DMS153 (cell line): ENCODE results near the gene CTCF.
A peak's percentile ranks its signal among the peaks of the same experiment; 100 is the strongest.

Experiments
- DNase-seq: peaks from one replicate; lab custom pipeline; 2025; lab: John Stamatoyannopoulos, UW

CTCF gene

DNA sequence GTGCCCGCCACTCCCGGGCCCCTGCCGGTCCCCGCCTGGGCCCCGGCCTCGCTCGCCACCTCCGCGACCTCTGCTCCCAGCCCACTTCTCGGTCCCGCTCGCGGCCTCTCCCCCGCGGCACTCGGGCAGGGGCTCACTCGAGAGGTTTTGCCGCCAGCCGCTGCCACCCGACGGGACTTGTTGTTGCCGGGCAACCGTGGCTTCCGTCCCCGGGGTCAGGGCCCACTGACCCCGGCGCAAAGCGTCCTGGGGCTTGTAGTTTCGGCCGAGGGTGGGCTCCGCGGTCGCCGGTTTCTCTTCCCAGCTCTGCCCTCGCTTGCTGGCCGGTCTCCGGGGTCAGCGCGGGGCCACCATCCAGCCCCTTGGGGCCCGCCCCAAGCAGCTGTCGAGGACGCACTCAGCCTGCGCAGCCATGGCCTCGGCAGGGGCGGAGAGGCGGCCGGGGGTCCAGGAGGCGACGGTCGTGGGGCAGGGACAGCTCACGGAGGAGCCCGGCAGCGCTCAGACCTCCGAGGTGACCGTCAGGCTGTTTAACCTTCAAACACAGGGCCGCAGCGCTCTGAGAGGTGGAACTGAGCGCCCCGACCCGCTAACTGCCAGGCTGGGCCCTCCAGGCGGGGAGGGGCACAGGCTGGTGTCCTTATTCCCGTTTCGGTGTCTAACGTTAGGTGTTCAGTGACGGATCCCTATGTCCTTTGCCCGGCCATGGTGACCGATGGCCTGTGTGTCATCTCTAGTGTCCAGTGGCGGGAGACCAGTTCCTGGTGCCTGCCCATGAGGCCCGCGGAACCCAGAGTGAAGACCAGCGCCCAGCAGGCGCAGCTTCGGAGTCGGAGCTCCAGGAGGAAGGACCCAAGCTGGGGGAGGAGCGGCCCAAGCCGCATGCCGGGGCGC lies 104.5 kb downstream of the CTCF start, which contains the start of the genes C16orf86 and ENKD1:
Gene C16orf86 (plus strand): TSS at position 256 of the 894 bp plus-strand sequence. CDS start 157 bp downstream, at position 413.
Gene ENKD1 (minus strand): TSS at position 192 of the 894 bp plus-strand sequence. CDS start 308 bp downstream, outside the sequence.
- peak; percentile 65 for DNase-seq

DNA sequence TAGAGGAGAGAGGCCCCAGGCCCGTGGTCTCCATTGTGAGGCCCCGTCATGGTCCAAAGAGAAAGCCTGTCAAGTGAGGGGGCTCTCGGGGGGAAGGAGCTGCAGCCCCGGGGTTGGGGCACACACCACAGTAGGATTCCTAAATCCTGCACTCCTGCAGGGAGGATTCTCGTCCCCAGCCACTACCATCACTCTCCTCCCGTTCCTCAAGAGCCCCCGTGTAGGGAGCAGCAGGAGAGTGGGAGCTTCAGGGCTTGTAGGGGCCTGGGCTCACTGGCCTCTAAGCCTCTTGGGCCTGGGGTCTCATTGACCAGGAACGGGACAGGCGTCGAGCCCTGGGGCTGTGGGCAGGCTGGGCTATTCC lies 105.1 kb downstream of the CTCF start:
- no peak for DNase-seq

DNA sequence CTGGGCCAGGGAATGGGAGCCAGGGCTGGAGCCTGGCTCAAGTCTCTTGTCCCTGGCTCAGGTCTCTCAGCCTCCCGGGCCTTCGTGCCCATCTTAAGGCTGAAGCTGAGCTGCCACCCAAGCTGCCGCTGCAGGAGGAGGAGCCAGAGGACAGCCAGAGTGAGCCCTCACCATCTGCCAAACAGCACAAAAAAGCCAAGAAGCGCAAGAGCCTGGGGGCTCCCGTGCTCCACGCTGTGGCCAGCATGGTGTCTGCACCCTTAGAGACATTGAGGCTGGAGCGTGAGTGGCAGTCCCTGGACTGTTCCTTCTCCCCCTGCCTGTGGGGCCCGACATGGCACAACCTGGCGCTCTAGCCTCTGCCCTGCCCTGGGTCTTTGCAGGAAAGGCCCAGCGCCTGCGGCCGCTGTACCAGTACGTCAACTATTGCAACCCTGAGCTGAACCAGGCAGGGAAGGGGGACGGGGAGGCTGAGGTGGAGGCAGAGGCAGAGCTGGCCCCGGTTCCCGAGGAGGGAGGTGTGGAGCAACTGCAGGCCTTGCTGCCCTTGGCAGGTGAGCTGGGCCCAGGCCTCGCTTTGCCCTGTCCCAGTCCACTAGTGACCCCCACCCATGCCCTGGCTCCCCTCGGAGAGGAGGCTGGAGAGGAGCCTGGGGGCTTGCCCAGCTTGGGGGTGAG lies 105.6 kb downstream of the CTCF start:
- peak; percentile 90 for DNase-seq

DNA sequence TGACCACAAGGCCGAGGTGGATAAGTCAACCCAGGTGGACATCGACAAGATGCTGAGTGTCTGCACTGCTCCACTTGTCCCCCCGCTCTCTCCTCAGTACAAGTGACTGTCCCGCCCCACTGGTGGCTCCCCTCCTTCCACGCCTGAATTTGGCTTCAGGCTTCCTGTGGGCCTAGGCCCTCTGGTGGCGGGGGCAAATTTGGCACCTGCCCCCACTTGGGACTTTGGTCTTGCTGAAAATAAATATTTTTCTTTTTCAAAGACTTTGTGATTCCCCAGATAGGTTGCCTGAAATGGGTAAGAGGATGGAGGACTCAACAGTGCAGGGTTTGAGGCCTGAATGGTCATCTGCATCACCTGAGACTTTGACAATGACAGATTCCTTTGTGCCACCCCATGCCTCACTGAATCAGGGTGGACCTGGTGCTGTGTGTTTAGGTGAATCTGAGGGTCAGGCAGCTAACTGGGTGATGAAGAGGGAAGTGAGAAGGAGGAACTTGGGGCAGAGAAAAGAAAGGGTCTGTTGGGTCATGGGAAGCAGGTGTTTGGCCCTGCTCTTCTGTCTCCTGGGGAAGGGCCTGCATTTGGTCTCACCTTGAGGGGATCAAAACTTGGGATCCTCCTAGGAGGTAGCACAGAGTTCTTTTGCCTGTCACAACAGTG lies 106.3 kb downstream of the CTCF start:
- DNase-seq: no peak

DNA sequence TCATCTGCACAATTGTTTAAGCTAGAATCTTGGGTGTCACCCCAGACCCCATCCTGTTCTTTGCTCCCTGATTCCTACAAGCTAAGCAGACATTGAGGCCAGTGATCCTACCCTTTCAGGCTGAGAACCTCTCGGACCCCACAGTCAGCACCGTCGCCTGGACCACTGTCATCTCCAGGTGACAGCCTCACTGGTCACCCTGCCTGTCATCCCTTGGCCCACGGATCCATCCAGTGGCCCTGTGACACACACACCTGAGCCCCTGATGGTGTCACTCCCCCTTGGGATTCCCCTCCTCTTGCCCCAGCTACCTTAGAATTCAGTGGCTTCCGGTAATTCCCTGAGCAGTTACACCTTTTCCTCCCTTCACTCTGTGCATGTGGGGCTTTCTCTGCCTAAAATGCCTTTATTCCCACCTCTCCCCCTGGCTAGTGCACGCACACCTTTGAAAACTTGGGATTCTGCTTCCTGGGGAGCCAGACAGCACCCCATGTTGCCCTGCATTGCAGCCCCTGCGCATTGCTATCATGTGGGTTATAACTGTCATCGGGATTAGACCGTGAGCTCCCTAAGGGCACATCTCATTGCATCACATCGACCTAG lies 107.3 kb downstream of the CTCF start:
- DNase-seq: no peak

DNA sequence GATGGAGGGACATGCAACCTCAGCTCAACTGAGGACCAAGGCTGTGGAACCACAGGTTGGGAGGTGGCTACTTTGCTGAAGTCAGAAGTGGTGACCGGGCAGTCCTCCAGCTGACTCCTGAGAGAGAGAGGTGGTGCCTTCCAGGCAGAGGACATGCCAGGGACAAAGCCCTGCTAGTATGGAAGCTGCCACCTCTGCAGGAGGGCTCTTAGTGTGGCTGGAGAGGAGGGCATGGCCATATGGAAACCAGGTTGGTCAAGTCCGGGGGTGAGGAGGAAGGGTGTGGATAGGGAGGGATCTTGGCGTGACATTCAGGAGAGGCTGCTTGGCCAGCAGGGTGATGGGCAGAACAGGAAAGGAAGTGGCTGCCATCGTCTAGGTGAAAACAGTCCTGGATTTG lies 110.0 kb downstream of the CTCF start:
- no peak for DNase-seq

DNA sequence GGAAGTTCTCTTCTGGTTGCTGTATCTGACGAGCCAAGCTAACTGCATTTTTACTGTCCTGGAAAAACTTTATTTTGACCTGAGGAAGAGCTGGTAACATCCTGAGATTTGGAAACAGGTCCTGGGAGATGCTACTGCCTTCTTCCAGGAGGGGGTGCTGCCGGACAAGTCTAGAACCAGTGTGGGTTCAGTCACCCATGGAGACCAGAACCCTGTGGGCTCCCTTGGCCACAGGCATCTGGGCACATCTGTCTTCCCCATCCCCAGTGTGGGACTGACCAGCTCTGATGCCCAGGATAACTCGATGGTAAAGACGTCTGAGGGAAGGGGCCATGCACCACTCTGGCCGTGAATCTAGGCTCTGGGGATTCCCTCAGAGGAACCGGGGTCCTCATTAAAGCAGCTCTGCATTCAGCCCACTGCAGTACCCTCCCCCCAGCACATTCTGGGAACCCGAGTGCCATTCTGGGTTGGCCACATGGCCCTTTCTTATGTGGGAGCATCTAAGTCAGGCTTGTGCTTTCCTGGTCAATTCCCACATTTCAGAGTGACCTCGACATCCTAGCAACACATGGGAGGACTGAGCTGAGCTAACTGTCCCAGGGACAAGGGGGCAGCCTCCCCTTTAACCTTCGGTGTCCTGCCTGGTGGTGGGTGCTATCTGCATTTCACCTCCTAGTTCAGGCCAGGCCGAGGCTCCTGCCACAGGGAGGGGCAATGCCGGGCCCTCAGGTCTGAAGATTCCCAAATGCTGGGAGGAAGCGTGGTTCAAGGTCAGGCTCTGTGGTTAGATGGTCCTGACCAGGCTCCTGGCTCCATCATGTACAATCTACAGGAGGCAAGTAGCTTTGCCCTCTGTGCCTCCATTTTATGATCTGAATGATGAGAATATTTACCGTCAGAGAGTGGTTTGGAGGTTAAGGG lies 110.7 kb downstream of the CTCF start:
- peak; percentile 28 for DNase-seq

DNA sequence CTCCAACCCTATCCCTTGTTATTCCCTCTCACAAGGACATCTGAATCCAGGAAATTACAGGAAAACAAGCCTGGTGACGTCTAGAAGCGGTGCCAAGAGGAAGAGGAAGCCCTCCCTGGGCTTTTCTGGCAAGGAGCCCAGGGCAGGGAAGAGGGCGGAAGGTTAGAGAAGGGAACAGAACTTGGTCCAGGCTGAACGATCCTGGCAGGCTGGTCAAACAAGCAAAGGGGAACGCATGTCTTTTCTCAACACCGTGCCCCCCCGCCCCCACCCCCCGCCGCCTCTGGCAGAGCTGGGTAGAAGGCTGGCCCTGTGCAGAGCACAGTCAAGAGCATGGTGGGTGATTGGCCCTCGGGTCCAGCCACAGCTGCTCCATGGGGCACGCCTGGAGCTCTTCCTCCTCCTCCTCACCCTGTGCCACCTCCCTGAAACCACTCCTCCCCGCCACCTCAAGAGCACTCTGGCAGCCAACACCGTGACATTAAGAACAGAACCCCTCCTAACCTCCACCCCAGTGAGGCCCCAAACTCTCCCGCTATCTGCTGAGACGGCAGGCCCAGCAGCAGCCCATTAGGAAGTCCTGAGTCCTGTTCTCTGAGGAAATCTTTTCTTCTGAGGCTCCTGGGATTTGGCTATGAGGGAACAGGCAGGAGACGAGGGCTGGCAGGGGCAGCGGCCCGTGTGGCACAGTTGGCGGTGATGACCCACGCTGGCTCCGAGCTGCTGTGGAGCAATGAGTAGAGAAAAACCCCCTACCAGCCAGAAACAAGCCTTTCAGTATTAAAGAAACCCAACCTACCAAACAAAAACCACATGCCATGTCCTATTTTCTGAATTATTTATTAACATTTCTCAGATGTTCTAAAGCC lies 111.6 kb downstream of the CTCF start:
- peak; percentile 73 for DNase-seq

DNA sequence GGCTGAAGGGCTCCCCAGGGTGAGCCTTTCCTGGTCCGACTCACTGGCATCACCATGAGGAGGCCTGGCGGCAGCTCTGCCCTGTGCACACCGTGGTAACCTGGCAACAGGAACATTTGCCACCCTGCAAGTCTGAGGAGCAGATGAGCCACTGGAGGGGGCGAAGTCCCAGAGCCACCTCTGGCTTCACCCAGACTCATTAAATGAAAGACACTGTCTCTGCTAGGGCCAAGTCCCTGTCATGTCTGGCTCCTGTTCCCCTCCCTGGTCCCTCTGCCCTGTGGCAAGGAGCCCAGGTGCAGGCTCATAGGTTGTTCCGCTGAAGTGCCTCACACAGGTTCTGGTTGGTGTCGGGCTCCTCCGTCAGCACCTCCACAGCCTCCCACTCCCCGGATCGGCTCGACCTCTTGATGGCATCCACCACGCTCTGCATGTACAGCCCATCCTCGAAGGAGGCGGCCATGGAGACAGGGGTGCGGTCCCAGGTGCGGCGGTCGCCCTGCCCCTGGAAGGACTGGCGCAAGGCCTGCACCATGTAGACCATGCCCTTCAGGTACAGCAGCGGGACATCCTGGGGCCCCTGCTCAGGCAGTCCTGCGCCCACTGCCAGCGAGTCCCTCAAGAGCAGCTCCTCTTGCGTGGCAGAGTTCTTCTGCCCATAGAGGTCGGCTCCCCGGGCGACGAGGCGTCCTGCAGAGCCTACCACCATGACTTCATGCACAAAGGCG lies 112.7 kb downstream of the CTCF start:
- DNase-seq: peak; percentile 58

DNA sequence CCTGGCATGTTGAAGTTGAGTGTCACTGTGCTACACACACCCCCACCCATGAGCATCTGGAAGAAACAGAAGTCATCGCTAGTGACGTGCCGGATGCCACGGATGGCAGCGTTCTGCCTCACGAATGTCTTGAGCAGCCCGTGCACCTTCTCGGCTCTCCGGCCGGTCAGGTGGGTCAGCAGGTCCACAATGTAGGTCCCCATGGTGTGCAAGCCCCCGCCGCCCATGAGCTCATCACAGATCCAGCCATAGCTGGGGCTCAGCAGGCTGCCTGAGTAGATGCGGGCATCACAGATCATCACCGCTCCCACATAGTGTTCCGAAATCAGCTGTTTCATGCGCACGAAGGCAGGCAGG lies 113.2 kb downstream of the CTCF start:
- no peak for DNase-seq

DNA sequence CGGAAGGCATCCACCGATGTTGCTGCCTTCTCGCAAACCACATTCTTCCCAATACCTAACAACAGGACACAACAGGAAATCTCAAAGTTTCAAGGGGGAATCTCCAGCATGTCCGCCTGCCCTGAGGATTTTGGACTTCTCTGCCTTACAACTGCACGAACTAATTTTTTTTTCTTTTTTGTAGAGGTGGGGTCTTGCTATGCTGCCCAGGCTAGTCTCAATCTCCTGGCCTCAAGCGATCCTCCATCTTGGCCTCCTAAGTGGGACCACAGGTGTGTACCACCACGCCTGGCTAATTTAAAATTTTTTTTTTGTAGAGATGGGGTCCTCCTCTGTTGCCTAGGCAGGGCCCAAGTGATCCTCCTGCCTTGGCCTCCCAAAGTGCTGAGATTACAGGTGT lies 113.7 kb downstream of the CTCF start:
- DNase-seq: no peak

DNA sequence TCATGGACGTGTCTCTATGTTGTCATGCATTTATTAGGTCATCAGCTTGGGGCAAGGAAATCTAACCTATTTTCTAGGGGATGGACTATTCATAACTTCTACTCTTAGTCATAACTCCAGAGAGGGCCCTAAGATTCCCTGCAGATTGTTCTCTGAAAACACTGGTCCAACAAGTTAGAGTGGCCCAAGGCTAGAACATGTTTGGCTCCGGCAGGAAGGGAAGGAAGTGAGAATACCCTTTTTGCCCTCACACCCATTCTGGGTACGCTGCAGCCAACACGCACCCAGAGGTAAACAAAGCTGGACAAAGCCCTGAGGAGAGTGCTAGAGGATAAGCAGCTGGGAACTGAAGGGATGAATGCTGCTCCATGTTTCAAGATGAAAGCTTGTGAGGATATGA lies 114.2 kb downstream of the CTCF start:
- no peak for DNase-seq

DNA sequence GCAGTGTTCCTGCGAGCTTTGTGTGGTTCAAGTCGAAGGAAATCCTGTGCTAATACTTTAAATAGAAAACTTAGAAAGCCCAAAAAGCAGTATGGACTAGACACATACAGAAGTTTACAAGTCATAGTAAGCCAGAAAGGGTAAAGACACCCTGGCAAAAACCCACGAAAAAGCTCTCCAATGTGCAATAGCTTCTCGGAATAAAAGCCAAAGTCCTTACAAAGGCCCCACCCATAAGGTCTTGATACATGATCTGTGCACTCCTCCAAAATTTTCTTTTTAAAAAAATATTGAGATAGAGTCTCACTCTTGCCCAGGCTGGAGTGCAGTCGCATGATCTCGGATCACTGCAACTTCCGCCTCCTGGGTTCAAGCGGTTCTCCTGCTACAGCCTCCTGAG lies 114.6 kb downstream of the CTCF start:
- DNase-seq: no peak

DNA sequence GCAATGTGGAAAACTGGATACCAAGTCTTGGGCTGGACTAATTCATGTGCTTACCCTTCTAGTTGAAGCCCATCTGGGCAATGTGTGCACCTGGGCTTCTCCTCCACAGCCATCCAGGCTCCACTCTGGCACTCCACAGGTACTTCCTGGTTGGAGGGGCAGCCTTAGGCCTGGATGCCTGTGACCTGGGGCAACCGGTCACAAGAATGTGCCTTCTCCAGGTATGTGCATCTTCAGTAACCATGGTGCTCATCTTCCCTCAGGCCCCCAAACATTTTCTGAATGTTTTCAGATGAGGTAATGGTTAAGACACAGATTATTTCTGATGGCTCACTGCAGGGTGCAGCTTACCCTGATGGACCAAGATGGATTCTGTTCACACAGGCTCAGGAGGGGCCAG lies 115.4 kb downstream of the CTCF start:
- no peak for DNase-seq

DNA sequence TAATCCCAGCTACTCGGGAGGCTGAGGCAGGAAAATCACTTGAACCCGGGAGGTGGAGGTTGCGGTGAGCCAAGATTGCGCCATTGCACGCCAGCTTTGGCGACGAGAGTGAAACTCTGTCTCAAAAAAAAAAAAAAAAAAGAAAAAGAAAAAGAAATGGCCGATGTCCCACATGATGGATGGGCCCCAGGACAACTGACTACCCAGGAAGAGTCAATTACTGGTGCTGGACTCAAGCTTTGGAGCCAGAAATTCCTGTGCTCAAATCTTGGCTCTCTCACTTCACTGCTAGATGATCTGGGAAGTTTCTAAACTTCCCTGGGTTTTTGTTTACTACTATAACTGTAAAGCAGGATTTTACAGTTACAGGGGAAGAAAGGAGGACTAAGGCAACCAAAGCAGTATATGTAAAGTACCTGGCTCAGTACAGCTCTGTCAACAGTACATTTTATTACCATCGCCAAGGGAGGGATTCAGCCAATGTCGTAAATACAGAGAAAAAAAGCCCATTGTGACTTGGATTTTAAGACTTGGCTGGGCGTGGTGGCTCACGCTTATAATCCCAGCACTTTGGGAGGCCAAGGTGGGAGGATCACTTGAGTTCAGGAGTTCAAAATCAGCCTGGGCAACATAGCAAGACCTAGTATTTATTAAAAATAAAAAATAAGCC lies 116.2 kb downstream of the CTCF start:
- peak; percentile 7 for DNase-seq

DNA sequence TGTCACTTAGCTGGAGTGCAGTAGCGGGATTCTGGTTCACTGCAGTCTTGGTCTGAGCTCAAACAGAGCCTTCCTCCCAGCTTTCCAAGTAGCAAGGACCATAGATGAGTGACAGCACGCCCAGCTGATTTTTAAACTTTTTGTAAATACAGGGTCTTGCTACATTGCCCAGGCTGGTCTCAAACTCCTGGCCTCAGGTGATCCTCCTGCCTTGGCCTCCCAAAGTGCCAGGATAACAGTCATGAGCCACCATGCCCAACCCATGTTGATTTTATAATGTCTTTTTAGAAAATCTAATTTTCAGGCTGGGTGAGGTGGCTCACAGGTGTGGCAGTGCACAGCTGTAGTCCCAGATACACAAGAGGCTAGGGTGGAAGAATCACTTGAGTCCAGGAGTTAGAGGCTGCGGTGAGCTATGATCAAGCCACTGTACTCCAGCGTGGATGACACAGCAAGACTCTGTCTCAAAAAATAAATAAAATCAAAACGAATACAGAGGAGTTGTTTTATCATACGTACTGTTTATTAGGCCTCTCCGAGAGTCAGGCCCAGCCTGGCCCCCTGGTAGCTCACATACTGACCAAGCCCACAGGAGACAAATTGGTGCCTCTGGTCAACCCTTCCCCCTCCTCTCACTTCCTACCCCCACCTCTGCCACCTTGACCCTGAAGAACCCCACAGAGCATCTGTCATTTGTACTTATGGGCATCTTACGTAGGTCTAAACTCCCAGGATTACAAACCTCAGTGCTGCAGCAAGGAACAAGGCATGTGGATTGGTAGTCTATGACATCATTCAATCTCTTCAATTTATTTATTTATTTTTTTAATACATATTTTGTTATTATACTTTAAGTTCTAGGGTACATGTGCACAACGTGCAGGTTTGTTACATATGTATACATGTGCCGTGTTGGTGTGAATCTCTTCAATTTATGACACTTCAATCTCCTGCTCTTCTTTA lies 117.9 kb downstream of the CTCF start:
- DNase-seq: no peak

DNA sequence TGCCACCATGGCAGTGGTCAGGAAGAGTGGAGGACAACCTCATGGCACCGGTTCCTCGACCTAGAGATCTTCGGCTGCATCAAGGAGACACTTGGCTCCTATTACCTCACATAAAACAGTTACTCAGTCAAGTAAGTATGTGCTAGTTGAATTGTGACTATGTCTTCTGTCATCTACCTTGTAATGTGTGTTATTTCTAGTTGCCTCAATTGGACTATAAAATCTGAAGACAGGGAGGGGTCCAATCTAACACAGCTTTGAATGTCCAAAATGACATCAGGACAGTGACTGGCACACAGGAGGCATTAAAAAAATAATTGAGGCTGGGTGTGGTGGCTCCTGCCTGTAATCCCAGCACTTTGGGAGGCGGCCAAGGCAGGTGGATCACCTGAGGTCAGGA lies 121.4 kb downstream of the CTCF start:
- no peak for DNase-seq
